Kidney tubule cell (primary cell): ENCODE measurements around the gene GJD4.

Experiments
- DNase-seq: peaks from one replicate; pipeline ENCODE4 v3.0.0-alpha.2; 2018; ENCODE audit warnings: low spot score

The GJD4 gene

GRCh38 chr10:35579116-35579515 is 26.0 kb upstream of the GJD4 start:
- no peak for DNase-seq

- DNase-seq = no peak
Observed at GRCh38 chr10:35579726-35580422, 25.3 kb upstream of the GJD4 start.

- DNase-seq = no peak
Observed at GRCh38 chr10:35580423-35580770, 24.7 kb upstream of the GJD4 start.

- DNase-seq = no peak
Observed at GRCh38 chr10:35581655-35582054, 23.5 kb upstream of the GJD4 start.

- DNase-seq = no peak
Observed at GRCh38 chr10:35584946-35585345, 20.2 kb upstream of the GJD4 start.

GRCh38 chr10:35585356-35585755 is 19.8 kb upstream of the GJD4 start:
- no peak for DNase-seq

- DNase-seq = no peak
Observed at GRCh38 chr10:35585903-35586535, 19.1 kb upstream of the GJD4 start.

- no peak for DNase-seq
Observed at GRCh38 chr10:35588836-35589235, 16.3 kb upstream of the GJD4 start.

GRCh38 chr10:35592441-35592840 is 12.7 kb upstream of the GJD4 start:
- peak; percentile 34 for DNase-seq

- DNase-seq = no peak
Observed at GRCh38 chr10:35594115-35595079, 10.7 kb upstream of the GJD4 start.

GRCh38 chr10:35595106-35595505 is 10.0 kb upstream of the GJD4 start:
- no peak for DNase-seq

GRCh38 chr10:35598379-35598778 is 6.8 kb upstream of the GJD4 start:
- DNase-seq = no peak

- no peak for DNase-seq
Observed at GRCh38 chr10:35600193-35600592, 4.9 kb upstream of the GJD4 start.

GRCh38 chr10:35606430-35606829 is 1.3 kb downstream of the GJD4 start:
- no peak for DNase-seq

- no peak for DNase-seq
Observed at GRCh38 chr10:35607475-35608327, 2.6 kb downstream of the GJD4 start.

- DNase-seq = no peak
Observed at GRCh38 chr10:35608328-35608672, 3.2 kb downstream of the GJD4 start.

GRCh38 chr10:35611750-35612149 is 6.6 kb downstream of the GJD4 start:
- no peak for DNase-seq

- no peak for DNase-seq
Observed at GRCh38 chr10:35612385-35613106, 7.4 kb downstream of the GJD4 start.

- no peak for DNase-seq
Observed at GRCh38 chr10:35613107-35613440, 7.9 kb downstream of the GJD4 start.

- DNase-seq = peak; percentile 19
Observed at GRCh38 chr10:35613597-35614226, 8.6 kb downstream of the GJD4 start.

- DNase-seq = no peak
Observed at GRCh38 chr10:35614312-35614711, 9.2 kb downstream of the GJD4 start.
